GM19328 (cell line): Measurements from ENCODE around the gene PASK.
A peak's percentile ranks its signal among the peaks of the same experiment; 100 is the strongest.

ENCODE experiments used
- ATAC-seq: cut with Tn5 transposase; IDR thresholded peaks from one replicate; pipeline ENCODE4 v1.9.1; 2021; ENCODE audit warnings: mild to moderate bottlenecking, moderate library complexity; ENCODE audit not compliant: unreplicated experiment

The PASK gene

GRCh38 chr2:241180495-241180894 lies 31.2 kb upstream of the PASK start:
- no peak for ATAC-seq

GRCh38 chr2:241179899-241180298 lies 30.6 kb upstream of the PASK start:
- no peak for ATAC-seq

GRCh38 chr2:241178961-241179360 lies 29.7 kb upstream of the PASK start:
- no peak for ATAC-seq

- ATAC-seq, result no peak
Measured at GRCh38 chr2:241177526-241178334, 28.5 kb upstream of the PASK start.

- no peak for ATAC-seq
Measured at GRCh38 chr2:241173557-241173956, 24.3 kb upstream of the PASK start.

- no peak for ATAC-seq
Measured at GRCh38 chr2:241168366-241168765, 19.1 kb upstream of the PASK start.

- no peak for ATAC-seq
Measured at GRCh38 chr2:241163601-241164118, 14.4 kb upstream of the PASK start.

GRCh38 chr2:241161646-241162281 lies 12.5 kb upstream of the PASK start:
- no peak for ATAC-seq

GRCh38 chr2:241160318-241160717 lies 11.0 kb upstream of the PASK start:
- ATAC-seq, result no peak

- no peak for ATAC-seq
Measured at GRCh38 chr2:241159116-241159515, 9.8 kb upstream of the PASK start.

- ATAC-seq, result no peak
Measured at GRCh38 chr2:241158546-241158900, 9.3 kb upstream of the PASK start.

- no peak for ATAC-seq
Measured at GRCh38 chr2:241157841-241158545, 8.7 kb upstream of the PASK start.

- no peak for ATAC-seq
Measured at GRCh38 chr2:241156971-241157441, 7.7 kb upstream of the PASK start.

- no peak for ATAC-seq
Measured at GRCh38 chr2:241155936-241156335, 6.7 kb upstream of the PASK start.

- no peak for ATAC-seq
Measured at GRCh38 chr2:241154915-241155314, 5.6 kb upstream of the PASK start.

GRCh38 chr2:241153616-241154015 lies 4.3 kb upstream of the PASK start:
- no peak for ATAC-seq

- ATAC-seq, result no peak
Measured at GRCh38 chr2:241151934-241152660, 2.8 kb upstream of the PASK start.

- no peak for ATAC-seq
Measured at GRCh38 chr2:241150660-241151530, 1.6 kb upstream of the PASK start.

GRCh38 chr2:241149925-241150659 lies 820 bp upstream of the PASK start, which contains the start of gene PPP1R7:
TSS of gene PPP1R7 (plus strand) at chr2:241150467. CDS start at chr2:241150496, 29 bp downstream.
- peak; percentile 57 for ATAC-seq
